Stimulated activated CD4-positive, alpha-beta T cell treated with anti-CD3 and anti-CD28 coated beads, Interleukin-15, amount 100 ng/mL, for 1 hour (primary cell): Measurements from ENCODE around the gene TSKU.
"Not testable (repeated sequence)": the region's sequence is repeated elsewhere in the genome, so short reads cannot be mapped to it uniquely, and the experiment has no call there.

Experiments
- DNase-seq, 2 donors: peaks; one replicate each; pipeline ENCODE4 v3.0.0-alpha.2; 2020; ENCODE audit warnings: low read depth in 1 of 2, low spot score in 1 of 2

Gene TSKU

GRCh38 chr11:76823481-76824028, 40.4 kb downstream of the TSKU start:
- DNase-seq = no peak

DNA sequence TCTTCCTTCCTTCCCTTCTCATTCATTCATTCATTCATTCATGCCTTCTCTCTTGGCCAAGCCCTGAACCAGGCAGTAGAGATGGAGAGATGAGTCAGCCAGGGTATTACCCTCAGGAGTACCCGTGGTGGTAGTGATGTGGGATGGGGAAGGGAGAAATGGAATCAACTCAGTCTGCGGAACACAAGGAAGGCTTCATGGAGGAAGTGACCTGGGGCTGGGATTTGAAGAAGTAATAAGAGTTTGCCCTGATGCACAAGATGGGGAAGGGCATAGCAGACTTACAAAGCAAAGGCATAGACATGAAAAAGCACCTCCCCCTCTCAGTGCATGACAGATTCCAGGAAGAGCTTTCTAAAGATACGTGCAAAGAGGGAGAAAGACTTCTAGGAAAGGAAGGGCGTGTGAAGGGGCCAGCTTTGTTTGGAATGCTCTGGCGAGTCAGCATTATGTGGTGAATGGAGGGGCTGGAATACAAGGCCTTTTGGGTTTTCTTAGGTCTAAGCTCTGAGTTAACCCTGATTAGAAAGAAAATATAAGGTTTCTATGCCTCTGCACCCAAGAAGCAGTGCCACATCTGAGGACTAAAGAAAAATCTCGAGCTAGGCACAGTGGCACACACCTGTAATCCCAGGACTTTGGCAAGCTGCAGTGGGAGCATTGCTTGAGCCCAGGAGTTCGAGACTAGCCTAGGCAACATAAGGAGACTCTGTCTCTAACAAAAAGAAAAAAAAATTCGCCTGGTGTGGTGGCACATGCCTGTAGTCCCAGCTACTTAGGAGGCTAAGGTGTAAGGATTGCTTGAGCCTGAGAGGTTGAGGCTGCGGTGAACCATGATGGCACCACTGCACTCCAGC, 41.2 kb downstream of the TSKU start:
- DNase-seq = no peak

- no peak for DNase-seq
Observed at GRCh38 chr11:76824980-76825725, 42.0 kb downstream of the TSKU start.

DNA sequence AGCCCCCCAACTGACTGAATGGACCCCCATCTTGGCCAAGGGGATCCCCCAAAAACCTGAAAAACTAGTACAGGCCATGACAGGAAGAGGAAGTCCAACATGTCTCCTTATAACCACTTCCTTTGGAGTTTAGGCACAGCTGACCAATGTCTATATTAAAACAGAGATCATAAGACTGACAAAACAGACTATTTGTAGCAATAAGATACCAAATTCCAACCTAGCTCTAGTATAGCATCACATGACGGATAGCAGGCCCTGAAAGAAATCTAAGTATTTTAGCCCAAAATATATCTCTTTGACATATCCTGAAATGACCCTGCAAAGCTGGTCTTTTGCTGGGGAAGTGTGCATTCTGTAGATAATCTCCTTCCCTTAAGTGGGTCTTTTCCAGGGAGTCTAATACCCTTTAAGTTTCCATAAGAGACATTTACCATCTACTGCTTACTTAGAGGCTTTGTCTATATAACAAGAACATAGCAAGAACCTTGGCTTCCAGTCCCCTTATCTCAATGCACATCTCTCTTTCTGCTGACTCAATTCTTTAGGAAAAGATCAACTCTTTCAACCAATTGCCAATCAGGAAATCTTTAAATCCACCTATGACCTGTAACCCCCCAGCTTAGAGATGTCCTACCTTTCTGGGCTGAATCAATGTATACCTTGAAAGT, 42.7 kb downstream of the TSKU start:
- no peak for DNase-seq

DNA sequence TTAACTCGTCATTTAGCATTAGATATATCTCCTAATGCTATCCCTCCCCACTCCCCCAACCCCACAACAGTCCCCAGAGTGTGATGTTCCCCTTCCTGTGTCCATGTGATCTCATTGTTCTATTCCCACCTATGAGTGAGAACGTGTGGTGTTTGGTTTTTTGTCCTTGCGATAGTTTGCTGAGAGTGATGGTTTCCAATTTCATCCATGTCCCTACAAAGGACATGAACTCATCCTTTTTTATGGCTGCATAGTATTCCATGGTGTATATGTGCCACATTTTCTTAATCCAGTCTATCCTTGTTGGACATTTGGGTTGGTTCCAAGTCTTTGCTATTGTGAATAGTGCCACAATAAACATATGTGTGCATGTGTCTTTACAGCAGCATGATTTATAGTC, 43.4 kb downstream of the TSKU start:
- DNase-seq = not testable (repeated sequence)

- not testable (repeated sequence) for DNase-seq
Observed at GRCh38 chr11:76827005-76827404, 43.8 kb downstream of the TSKU start.

GRCh38 chr11:76830639-76831327, 47.6 kb downstream of the TSKU start:
- DNase-seq = no peak

DNA sequence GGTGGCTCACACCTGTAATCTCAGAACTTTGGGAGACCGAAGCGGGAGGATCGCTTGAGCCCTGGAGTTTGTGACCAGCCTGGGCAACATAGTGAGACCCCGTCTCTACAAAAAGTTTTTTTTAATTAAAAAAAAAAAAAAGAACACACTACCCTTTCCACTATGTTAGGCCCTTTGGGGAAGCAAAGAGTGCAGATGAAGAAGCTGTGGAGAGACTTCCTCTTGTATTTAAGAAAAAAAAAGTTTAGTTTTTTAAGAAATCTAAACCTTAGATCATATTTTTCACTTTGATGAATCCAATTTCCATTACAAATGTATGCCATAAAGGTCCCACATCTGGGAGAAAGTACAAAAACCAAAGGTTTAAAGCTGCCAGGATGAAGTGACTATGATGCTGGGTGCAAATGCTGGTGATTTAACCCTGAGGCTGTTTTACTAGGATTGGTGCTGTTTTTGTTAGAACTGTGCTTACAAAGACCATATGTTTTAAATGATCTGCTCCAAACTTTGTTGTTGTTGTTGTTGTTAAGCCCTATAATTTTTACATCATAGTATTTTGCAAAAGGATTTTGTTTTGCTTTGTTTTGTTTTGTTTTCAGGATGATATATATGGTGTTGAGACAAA, 48.6 kb downstream of the TSKU start:
- no peak for DNase-seq

DNA sequence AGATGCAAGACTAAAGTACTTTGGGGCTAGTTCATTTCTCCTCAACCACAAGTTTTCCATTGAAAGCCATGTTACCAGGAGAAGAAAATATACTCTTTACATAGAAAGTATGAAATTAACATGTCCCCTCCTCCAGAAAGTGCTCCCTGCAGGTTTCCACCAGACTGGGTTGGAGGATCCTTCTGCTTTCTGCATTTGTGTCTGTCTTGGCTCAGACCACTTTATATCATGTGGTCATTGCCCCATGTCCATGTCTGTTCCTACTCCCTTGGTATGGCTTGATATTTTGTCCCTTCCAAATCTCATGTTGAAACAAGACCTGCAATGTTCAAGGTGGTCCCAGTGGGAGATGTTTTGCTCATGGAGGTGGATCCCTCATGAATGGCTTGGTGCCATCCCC, 49.2 kb downstream of the TSKU start:
- DNase-seq = no peak

DNA sequence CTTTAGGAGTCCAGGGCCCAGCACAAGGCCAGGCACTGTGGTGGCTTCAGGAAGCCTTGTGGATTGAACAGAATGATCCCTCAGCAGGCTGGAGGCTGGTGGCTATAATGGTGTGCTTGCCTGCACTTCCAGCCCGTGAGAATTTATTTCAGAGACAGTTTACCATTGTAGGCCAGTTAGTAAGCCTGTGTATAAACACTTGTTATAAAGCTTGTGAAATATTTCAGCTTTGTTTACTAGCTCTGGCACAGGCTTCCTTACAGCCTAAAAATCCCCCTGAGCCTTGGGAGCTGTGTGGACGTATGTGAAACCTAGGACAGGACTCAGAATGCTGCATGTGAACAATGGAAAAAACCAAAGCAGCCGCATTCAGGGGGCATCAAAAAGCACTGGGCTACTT, 51.0 kb downstream of the TSKU start:
- no peak for DNase-seq

GRCh38 chr11:76835036-76835435, 51.9 kb downstream of the TSKU start:
- DNase-seq = no peak

GRCh38 chr11:76835928-76836612, 52.9 kb downstream of the TSKU start:
- DNase-seq = no peak

GRCh38 chr11:76836613-76837291, 53.6 kb downstream of the TSKU start:
- DNase-seq = no peak

DNA sequence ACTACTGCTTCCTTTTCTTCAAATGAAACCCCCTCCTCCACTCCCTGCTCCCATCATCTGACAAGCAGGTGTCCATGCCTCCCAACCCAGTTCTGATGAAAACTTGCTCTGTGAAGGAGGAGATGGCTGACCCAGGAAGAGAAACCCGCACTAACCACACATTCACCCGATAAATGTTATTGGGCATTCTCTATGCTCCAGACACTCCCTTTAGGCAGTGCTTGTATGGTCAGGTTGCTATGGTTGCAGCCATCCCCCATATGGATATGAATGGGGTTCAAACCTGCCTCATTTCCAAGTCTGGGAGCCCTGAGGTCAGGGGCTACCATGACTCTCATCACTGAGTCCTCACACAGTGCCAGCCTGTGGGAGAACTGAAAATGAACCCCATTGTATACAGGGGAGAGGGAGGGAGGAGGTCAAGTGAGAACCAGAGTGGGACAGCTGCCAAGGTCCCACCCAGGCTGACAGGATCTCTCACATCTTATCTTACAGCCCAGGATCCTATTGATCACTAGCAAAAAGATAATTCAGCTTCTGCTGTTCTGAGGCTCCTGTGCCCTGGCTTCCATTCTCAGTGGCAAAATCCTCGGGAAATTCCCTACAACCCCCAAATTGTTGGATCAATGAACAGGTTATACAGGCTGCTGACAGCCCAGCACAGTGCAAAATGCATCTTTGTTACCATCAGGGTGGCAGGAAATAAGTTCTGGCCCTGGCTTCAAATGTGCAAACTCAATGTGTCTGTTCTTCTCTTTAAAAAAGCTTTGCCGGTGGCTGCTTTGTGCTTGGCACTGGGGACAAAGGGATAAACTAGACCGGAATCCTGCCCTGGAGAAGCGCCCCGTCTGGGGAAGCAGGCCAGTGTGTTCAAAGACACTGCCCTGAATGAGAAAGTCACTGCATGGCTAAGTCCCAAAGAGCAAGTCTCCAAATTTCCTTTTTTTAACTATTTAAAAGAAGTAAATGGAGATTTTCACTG, 54.8 kb downstream of the TSKU start:
- DNase-seq = no peak

DNA sequence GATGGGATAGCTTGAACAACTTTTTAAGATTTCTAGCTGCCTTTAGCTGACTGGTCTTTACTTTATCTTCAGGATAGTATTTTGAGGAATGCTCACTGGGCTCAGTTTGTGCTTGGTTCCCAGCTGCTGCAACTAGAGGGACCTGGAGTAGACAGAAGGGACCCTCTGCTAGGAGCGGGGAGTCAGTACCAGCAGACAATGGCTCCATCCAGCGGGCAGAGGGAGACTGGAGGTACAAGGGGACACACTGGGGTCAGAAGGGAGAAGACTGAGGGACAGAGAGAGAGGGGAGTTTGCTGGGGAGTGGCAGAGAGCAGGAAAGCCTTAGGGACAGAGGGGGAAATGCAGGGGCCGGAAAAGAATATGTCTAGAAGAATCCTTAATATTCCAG, 55.5 kb downstream of the TSKU start:
- no peak for DNase-seq

DNA sequence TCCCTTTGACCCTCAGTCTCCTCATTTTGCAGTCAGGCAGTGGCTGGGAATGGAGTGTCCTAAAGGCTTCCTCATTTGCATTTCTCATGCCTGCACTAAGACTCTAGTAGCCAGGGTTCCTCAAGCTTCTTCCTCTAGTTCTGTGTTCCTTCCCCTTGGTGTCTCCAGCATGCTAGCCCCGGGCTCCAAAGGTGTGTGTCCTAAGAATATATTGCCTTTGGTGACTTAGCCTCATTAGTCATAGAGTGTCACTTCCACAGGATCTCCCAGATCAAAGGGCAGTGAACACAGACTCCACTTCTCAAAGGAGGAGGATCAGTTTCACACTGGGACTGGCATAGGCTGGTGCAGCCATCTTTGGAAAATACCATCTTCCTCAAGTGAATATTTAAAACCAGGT, 56.2 kb downstream of the TSKU start:
- DNase-seq = no peak

DNA sequence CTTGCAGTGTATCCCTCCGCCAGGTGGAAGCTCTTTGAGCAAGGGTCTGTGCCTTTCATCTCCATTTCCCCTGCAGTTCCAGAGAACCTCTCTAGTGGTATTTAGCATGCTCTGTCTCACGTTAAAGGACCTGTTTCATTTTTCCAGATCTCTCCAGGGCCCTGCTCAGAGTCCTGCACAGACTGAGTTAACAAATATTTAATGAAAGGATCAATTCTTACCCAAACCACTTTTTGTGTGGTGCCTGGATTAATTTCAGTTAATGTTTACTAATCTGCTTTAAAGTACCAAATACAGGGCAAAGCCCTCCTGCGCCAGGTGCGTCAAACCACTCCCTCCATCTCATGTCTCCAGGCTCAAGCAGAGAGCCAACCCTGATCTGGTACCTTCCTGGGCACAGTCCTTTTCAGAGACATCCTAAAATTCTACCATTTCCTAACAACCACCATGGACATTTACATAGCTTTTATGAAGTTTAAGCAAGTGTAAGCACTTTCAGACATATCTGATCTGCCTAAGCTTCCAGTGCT, 58.8 kb downstream of the TSKU start:
- DNase-seq = no peak

DNA sequence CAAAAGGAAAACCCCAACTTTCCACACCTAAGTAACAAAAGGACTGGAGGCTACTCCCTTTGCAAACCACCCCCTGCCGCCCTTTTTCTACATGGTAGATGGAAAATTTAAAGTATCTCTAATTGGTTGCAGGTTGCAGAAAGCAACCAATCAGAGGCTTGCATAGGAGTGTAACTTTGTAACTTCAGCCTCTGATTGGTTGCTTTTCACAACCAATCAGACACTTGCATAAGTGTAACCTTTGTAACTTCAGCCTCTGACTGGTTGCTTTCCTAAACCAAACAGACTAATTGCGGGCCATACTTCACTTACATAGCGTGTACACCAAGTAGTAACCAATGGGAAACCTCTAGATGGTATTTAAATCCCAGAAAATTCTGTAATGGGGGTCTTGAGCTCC, 60.8 kb downstream of the TSKU start:
- no peak for DNase-seq
